Measurements from ENCODE around the gene BRSK2.

DNA sequence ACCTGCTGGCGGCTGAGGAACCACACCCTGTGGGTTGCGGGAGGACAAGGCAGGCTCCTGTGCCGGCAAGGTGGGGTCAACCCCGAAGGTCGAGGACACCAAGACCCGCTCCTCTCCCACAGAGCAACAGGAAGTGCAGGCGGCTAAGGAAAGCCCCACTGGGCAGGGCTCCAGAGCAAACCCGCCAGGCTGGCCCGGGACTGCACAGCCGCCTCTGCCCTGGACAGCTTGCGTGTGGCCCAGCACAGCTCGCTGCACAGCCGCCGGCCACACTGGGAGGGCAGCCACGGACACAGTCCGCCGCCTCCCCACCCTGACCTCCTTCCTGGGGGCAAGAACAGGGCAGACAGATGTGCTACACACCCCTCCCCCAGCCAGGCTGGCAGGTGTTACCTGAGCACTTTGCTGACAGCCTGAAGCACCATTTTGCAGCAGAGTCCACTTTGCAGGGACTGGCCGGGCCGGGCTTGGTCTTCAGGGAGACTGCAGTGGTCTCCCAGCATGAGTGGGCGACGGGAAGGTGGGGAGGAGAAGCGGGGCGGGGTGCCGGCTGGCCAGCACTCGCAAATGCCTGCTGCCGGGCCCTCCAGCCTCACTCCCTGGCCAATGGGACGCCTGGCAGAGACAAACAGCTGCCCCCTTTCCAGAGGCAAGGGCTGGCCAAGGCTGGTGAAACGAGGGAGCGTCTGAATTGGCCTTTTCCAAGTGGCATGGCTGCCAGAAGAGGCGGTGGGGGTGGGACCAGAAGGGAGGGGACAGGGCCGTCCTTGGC, 96.5 kb downstream of the BRSK2 start, which contains the start of gene MOB2:
- TF ChIP-seq EZH2phosphoT487 (IDR thresholded peaks at IDR 0.05; ENCODE audit: low read length): no peak
- TF ChIP-seq, protein P1, sequence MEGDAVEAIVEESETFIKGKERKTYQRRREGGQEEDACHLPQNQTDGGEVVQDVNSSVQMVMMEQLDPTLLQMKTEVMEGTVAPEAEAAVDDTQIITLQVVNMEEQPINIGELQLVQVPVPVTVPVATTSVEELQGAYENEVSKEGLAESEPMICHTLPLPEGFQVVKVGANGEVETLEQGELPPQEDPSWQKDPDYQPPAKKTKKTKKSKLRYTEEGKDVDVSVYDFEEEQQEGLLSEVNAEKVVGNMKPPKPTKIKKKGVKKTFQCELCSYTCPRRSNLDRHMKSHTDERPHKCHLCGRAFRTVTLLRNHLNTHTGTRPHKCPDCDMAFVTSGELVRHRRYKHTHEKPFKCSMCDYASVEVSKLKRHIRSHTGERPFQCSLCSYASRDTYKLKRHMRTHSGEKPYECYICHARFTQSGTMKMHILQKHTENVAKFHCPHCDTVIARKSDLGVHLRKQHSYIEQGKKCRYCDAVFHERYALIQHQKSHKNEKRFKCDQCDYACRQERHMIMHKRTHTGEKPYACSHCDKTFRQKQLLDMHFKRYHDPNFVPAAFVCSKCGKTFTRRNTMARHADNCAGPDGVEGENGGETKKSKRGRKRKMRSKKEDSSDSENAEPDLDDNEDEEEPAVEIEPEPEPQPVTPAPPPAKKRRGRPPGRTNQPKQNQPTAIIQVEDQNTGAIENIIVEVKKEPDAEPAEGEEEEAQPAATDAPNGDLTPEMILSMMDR (IDR thresholded peaks at IDR 0.05; ENCODE audit: low read length): no peak
